Mucosa of descending colon (tissue), 3 donors: ENCODE measurements around the gene COL28A1. TPM values are rescaled to one million over a fixed set of nuclear protein-coding genes. Genes with fewer than 3 reads are reported as not detected.

ENCODE experiments used
- ATAC-seq: fragments of 200-7000 bp; cut with Tn5 transposase; one replicate; pipeline ENCODE4 v1.9.1; 2020; ENCODE audit warnings: mild to moderate bottlenecking, moderate library complexity
- DNase-seq, 3 donors: peaks; one replicate each; pipeline ENCODE4 v3.0.0-alpha.2; 2020
- H3K36me3 ChIP-seq: fragments of 200-600 bp; one replicate; pipeline ENCODE4 v1.8.0; 2021; ENCODE audit warnings: low read depth, mild to moderate bottlenecking
- H3K4me1 ChIP-seq: fragments of 200-600 bp; one replicate; pipeline ENCODE4 v1.8.0; 2021; ENCODE audit warnings: low read depth, mild to moderate bottlenecking
- H3K4me3 ChIP-seq: fragments of 200-600 bp; one replicate; pipeline ENCODE4 v1.8.0; 2021; ENCODE audit warnings: mild to moderate bottlenecking
- H3K9me3 ChIP-seq: fragments of 200-600 bp; one replicate; pipeline ENCODE4 v1.8.0; 2021; ENCODE audit warnings: mild to moderate bottlenecking
- intact Hi-C, 2 donors: fragments of 100-400 bp; cut with DNase I in 1 of 2; cut with micrococcal nuclease in 1 of 2; formaldehyde crosslinking; loops; one replicate each; pipeline versions ENCODE4 v1.11.0 to v1.11.1; 2022; cut with DNase I, micrococcal nuclease
- total RNA-seq, 3 donors: library from RNA; stranded (reverse); fragmentation: NEBNext Ultra II Directional in 2 of 3; extraction: Animal tissue kit (Norgen Biotek cat#: 25700) in 2 of 3; gene quantifications; one replicate each; pipeline versions ENCODE4 v1.2.1 to v1.2.4, GENCODE V29; 2021 to 2023
- TF ChIP-seq, protein P1 (sequence below): fragments of 200-600 bp; IDR thresholded peaks from one replicate; pipeline ENCODE4 v1.8.0; 2022; ENCODE audit warnings: antibody characterized with exemption, mild to moderate bottlenecking
- donor health status: DM: no; HTN: no; CAD: no; lungs with moderate emphysema.
- donor health status: DM: no; HTN: no; CAD: no.
- donor health status: DM: no; HTN: yes; CAD: no.

Gene COL28A1
- total RNA-seq, 3 donors from 2014 or later: 2.9 to 19.0 (median 4.1) TPM

DNA sequence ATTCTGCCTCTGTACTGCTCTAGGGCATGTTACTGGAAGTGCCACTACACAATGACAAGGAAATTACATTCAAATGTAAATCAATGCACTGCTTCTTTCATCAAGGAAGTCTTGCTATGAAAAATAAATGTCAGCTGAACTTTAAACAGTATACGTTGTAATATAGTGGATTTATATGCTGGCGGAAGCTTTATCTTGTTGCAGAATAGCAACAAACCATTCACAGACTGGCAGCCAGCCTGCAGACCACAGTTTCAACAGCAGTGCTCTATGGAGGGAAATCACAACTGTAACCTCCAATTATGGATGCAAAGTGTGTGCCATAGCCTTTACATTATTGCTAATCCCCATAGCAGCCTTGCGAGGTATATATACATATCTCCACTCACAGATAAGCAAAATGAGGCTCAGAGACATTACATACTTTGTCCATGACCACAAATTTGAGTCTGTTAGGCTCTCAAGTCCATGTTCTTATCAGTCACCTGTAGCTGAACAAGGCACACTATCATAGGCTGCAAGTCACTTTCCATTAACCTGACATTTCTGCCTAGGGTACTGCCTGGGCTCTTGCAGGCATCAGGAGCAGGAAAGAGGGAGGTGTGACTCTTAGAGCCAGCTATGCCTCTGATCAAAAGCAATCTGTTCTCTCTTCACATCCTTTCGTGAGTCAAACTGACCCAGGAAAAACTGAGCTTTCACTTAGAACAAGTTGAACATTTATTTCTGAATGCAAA lies 22.6 kb downstream of the COL28A1 start:
- H3K4me1 ChIP-seq: peaks cover 9% of the 10 kb centered on the region
- peak; percentile 69 to 78 (median 74) for DNase-seq
- H3K9me3 ChIP-seq: no peaks in the 10 kb centered on the region

DNA sequence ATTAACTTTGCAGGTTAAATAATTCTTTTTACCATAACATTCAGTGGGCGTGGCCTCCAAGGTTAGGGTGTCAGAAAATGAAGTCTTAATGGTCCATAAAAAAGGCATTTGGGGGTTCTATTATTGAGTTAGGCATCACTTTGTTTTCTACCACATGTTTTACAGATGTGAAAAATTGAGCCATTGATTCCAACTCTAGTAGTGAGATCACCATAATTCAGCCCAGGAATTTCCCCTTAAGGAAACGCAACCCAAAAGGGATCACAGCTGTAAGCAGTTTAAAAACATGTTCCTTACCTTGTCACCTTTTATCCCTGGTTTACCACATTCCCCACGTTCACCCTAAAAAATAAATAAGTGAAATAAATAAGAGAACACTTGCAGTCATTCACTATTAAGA lies 24.9 kb downstream of the COL28A1 start:
- Histone ChIP-seq H3K4me1 (peaks cover 8% of the 10 kb centered on the region), H3K36me3 (no peaks in the 10 kb centered on the region), H3K4me3 (no peak overlapping the region), H3K9me3 (no peaks in the 10 kb centered on the region)
- TF ChIP-seq, protein P1, sequence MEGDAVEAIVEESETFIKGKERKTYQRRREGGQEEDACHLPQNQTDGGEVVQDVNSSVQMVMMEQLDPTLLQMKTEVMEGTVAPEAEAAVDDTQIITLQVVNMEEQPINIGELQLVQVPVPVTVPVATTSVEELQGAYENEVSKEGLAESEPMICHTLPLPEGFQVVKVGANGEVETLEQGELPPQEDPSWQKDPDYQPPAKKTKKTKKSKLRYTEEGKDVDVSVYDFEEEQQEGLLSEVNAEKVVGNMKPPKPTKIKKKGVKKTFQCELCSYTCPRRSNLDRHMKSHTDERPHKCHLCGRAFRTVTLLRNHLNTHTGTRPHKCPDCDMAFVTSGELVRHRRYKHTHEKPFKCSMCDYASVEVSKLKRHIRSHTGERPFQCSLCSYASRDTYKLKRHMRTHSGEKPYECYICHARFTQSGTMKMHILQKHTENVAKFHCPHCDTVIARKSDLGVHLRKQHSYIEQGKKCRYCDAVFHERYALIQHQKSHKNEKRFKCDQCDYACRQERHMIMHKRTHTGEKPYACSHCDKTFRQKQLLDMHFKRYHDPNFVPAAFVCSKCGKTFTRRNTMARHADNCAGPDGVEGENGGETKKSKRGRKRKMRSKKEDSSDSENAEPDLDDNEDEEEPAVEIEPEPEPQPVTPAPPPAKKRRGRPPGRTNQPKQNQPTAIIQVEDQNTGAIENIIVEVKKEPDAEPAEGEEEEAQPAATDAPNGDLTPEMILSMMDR: no peak
- no peak for DNase-seq
- intact Hi-C loops: no loop called here
- ATAC-seq: no peak

More for the DNA sequence above, 22.6 kb downstream of the COL28A1 start:
- intact Hi-C loops: no loop called here
- TF ChIP-seq, protein P1: no peak
- Histone ChIP-seq H3K36me3 (no peaks in the 10 kb centered on the region), H3K4me3 (no peak overlapping the region)
- peak; percentile 93 for ATAC-seq

DNA sequence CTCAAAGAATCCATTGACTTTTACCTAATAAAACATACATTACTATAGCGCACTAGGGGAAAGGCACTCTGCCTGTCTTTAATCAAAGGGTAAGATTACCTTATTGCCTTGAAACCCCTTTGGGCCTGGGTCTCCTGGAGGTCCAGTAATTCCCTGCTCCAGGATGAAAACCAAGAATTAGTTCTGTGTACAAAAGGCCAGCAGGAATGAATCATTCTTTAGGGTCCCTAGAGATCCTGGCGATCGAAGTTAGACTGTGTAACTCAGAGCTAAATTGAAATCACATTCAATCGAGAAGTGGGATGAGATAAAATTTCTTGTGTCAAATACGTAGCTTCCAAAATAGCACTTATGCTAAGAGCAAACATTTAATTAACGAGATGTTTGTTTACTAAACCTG lies 29.8 kb downstream of the COL28A1 start:
- intact Hi-C loops: no loop called here
- ATAC-seq (no peak), DNase-seq (no peak)
- H3K4me1 ChIP-seq: peaks cover 8% of the 10 kb centered on the region
- H3K4me3 ChIP-seq: no peak overlapping the region
- no peaks in the 10 kb centered on the region for H3K36me3 ChIP-seq
- H3K9me3 ChIP-seq: no peaks in the 10 kb centered on the region
- TF ChIP-seq, protein P1: no peak

DNA sequence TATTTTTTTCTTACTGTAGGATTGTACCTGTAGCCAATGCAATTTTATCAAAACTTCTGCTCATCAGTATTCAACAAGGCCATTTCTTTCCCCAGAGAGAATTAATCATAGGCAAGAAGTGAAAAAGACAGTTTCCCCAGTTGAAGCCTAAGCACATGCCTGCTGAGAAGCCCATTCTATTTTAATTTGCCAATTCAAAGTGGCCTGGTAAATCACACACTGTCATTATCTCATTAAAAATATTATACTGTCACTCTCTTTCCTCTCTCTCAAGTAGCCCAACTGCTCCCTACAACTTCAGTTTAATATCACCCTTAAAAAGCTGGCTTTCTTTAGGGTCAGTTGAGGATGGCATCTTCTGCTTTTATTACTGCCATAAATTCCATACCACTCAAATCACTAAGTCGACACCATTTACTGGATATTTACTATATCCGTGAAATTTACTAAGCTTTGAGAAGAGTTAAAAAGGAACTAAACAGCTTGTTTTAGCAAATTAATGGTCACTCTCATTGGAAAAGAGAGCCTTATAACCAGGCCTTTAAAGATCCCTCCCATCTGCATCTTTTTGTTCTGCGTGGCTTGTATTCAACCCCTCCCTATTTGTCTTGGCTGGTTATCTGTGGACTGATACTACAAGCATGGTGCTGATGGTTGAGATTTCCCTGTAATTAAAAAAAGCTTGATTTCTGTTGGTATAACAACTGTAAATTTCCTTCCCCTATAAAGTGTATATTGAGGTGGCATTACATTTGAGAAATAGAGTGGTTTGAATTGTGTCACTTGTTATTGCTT lies 30.6 kb downstream of the COL28A1 start:
- intact Hi-C loops: no loop called here
- no peak for DNase-seq
- TF ChIP-seq, protein P1: no peak
- Histone ChIP-seq H3K36me3 (no peaks in the 10 kb centered on the region), H3K4me3 (no peak overlapping the region), H3K9me3 (no peaks in the 10 kb centered on the region), H3K4me1 (peaks cover 8% of the 10 kb centered on the region)
- peak; percentile 27 for ATAC-seq

DNA sequence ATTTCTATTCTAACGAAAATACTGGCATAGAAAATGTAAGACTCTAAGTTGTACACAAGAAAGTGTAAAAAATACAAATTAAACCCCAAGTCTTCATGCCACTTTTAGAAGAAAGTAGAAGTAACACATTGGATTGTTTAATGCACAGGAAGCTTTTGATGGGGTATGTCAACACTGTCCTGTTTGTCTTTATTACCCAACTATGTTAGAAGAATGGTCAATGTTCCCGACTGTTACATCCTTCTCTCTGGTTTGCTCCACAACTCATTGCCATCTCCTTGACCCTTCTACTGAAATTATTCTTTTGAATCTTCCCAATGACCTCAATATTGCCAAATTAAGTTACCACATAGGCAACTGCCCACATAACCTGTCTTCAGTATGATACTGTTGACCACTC lies 35.8 kb downstream of the COL28A1 start:
- intact Hi-C loops: no loop called here
- H3K9me3 ChIP-seq: no peaks in the 10 kb centered on the region
- DNase-seq: no peak
- no peaks in the 10 kb centered on the region for H3K4me1 ChIP-seq
- TF ChIP-seq, protein P1: no peak
- ATAC-seq: no peak
- no peaks in the 10 kb centered on the region for H3K36me3 ChIP-seq
- H3K4me3 ChIP-seq: no peak overlapping the region
